MM.1S (cell line): ENCODE data around the gene STX12.

Source experiments
- CTCF ChIP-seq: fragments of 300-600 bp; sonication (generic); IDR thresholded peaks from 2 replicates; pipeline ENCODE4 v1.5.1; 2016; ENCODE audit warnings: antibody characterized with exemption, low read length, mixed read lengths
- EZH2 ChIP-seq: fragments of 300-600 bp; sonication (generic); optimal IDR thresholded peaks from 2 replicates; pipeline ENCODE3; 2017; ENCODE audit warnings: low read depth, mild to moderate bottlenecking, antibody characterized with exemption, low read length, mixed read lengths

GRCh38 chr1:27727126-27727525, 45.9 kb upstream of the STX12 start:
- no peak for TF ChIP-seq CTCF
- no peak for TF ChIP-seq EZH2
